Neuronal stem cell (in vitro differentiated cells): ENCODE results near the gene MPG.

ENCODE experiments used
- DNase-seq: peaks from one replicate; pipeline ENCODE4 v3.0.0-alpha.2; 2013; ENCODE audit warnings: low spot score
- H2AFZ ChIP-seq: one replicate; pipeline ENCODE4 v1.6.1; 2013; ENCODE audit warnings: mild to moderate bottlenecking, low read length, inconsistent platforms
- H2AK5ac ChIP-seq: 2 replicates; pipeline ENCODE4 v1.6.1; 2013; ENCODE audit warnings: low read depth, mild to moderate bottlenecking, inconsistent platforms, low read length, moderate library complexity, mixed read lengths
- H2BK120ac ChIP-seq: 2 replicates; pipeline ENCODE4 v1.6.1; 2013; ENCODE audit warnings: low read depth, mild to moderate bottlenecking, inconsistent platforms, low read length, moderate library complexity, mixed read lengths
- H2BK12ac ChIP-seq: one replicate; pipeline ENCODE4 v1.6.1; 2013; ENCODE audit warnings: low read length, inconsistent platforms
- H2BK15ac ChIP-seq: 2 replicates; pipeline ENCODE4 v1.6.1; 2013; ENCODE audit warnings: mild to moderate bottlenecking, low read length, inconsistent platforms, mixed read lengths
- H2BK5ac ChIP-seq: one replicate; pipeline ENCODE4 v1.6.1; 2013; ENCODE audit warnings: inconsistent platforms, mild to moderate bottlenecking, low read length, moderate library complexity
- H3K14ac ChIP-seq: one replicate; pipeline ENCODE4 v1.6.1; 2013; ENCODE audit warnings: low read length, inconsistent platforms
- H3K18ac ChIP-seq: 2 replicates; pipeline ENCODE4 v1.6.1; 2013; ENCODE audit warnings: low read length, inconsistent platforms
- H3K23ac ChIP-seq: 2 replicates; pipeline ENCODE4 v1.6.1; 2013; ENCODE audit warnings: low read depth, mild to moderate bottlenecking, mixed read lengths, low read length, inconsistent platforms; ENCODE audit not compliant: poor library complexity
- H3K27ac ChIP-seq: replicated peaks from 3 replicates; pipeline ENCODE4 v1.5.1; 2013; ENCODE audit warnings: low read length, inconsistent platforms
- H3K27me3 ChIP-seq, 3 experiments: 2 replicates each; pipeline ENCODE4 v1.6.1; 2013; ENCODE audit warnings: low read length in 3 of 3, mild to moderate bottlenecking in 2 of 3, inconsistent platforms in 1 of 3, low read depth in 1 of 3, mixed read lengths in 1 of 3, moderate library complexity in 1 of 3; ENCODE audit not compliant: control insufficient read depth in 3 of 3, insufficient read depth in 3 of 3
- H3K36me3 ChIP-seq, 2 donors: replicated peaks in 1 of 2; 2 replicates each; pipeline ENCODE4 v1.6.1; 2013; ENCODE audit warnings: low read length in 2 of 2; ENCODE audit not compliant: control insufficient read depth in 2 of 2, insufficient read depth in 2 of 2
- H3K4ac ChIP-seq: 2 replicates; pipeline ENCODE4 v1.6.1; 2013; ENCODE audit warnings: inconsistent platforms, mild to moderate bottlenecking, low read length, moderate library complexity
- H3K4me1 ChIP-seq, 2 donors: 1 replicate in 1 of 2; 2 replicates in 1 of 2; pipeline ENCODE4 v1.6.1; 2013; ENCODE audit warnings: low read length in 2 of 2, low read depth in 1 of 2; ENCODE audit not compliant: control insufficient read depth in 2 of 2, insufficient read depth in 1 of 2
- H3K4me2 ChIP-seq: one replicate; pipeline ENCODE4 v1.6.1; 2013; ENCODE audit warnings: mild to moderate bottlenecking, low read length, inconsistent platforms; ENCODE audit not compliant: insufficient read depth, poor library complexity, severe bottlenecking
- H3K4me3 ChIP-seq, 2 donors: 2 replicates each; pipeline ENCODE4 v1.5.1; 2013; ENCODE audit warnings: low read length in 2 of 2, mild to moderate bottlenecking in 2 of 2, inconsistent platforms in 1 of 2, moderate library complexity in 1 of 2
- H3K79me1 ChIP-seq: one replicate; pipeline ENCODE4 v1.6.1; 2013; ENCODE audit warnings: low read depth, mild to moderate bottlenecking, inconsistent platforms, low read length, moderate library complexity
- H3K9ac ChIP-seq: one replicate; pipeline ENCODE4 v1.6.1; 2013; ENCODE audit warnings: mild to moderate bottlenecking, low read depth, low read length, inconsistent platforms; ENCODE audit not compliant: poor library complexity
- H3K9me3 ChIP-seq, 2 donors: replicated peaks in 1 of 2; 2 replicates each; pipeline versions ENCODE3 to v1.6.1; 2013; ENCODE audit warnings: low read length in 2 of 2, mild to moderate bottlenecking in 2 of 2, inconsistent platforms in 1 of 2, low read depth in 1 of 2, mixed read lengths in 1 of 2, moderate library complexity in 1 of 2; ENCODE audit not compliant: control insufficient read depth in 2 of 2, insufficient read depth in 1 of 2
- H4K8ac ChIP-seq: one replicate; pipeline ENCODE4 v1.6.1; 2013; ENCODE audit warnings: low read depth, mild to moderate bottlenecking, inconsistent platforms, low read length, moderate library complexity
- H4K91ac ChIP-seq: one replicate; pipeline ENCODE4 v1.6.1; 2013; ENCODE audit warnings: low read length, low read depth, mild to moderate bottlenecking, inconsistent platforms; ENCODE audit not compliant: poor library complexity
- WGBS, 2 donors: extraction: QIAGEN DNeasy Blood & Tissue Kit; methylation state at CpG; one replicate each; pipeline ENCODE4 v1.1.7; 2013; ENCODE audit warnings: missing lambda C conversion rate in 2 of 2, mixed read lengths in 1 of 2; ENCODE audit not compliant: insufficient read length in 2 of 2, insufficient replicate concordance in 1 of 2; ENCODE audit errors: extremely low coverage in 2 of 2; 5-methylcytosine and 5-hydroxymethylcytosine counted together

MPG gene

GRCh38 chr16:77273-77806 lies 685 bp upstream of the MPG start:
- no peak for DNase-seq
- no CpG with 5 or more reads among the region's 31 CpGs for whole genome bisulfite sequencing, 2 donors
- peaks cover 43 to 51% of the 10 kb centered on the region in 2 donors for H3K4me1 ChIP-seq
- H3K4me3 ChIP-seq = peak overlapping the region; percentile 79 to 95
- peaks cover 11 to 20% of the 10 kb centered on the region in 2 donors for H3K36me3 ChIP-seq
- no peak overlapping the region for H4K91ac ChIP-seq
- H2BK5ac ChIP-seq = peak overlapping the region; percentile 85
- H3K4ac ChIP-seq = peak overlapping the region; percentile 89
- H3K9me3 ChIP-seq = no peaks in the 10 kb centered on the region
- peak overlapping the region; percentile 95 for H2BK12ac ChIP-seq
- H4K8ac ChIP-seq = peak overlapping the region; percentile 48
- H3K18ac ChIP-seq = peak overlapping the region; percentile 89
- peaks cover 0 to 3% (median 0%) of the 10 kb centered on the region in 3 experiments for H3K27me3 ChIP-seq
- peak overlapping the region; percentile 82 for H2AK5ac ChIP-seq
- peak overlapping the region; percentile 82 for H3K14ac ChIP-seq
- no peak overlapping the region for H3K27ac ChIP-seq
- H2AFZ ChIP-seq = peak overlapping the region; percentile 95
- H2BK120ac ChIP-seq = peak overlapping the region; percentile 96
- H3K23ac ChIP-seq = peak overlapping the region; percentile 80
- peaks cover 4% of the 10 kb centered on the region for H3K79me1 ChIP-seq
- H2BK15ac ChIP-seq = peak overlapping the region; percentile 96
- H3K4me2 ChIP-seq = peak overlapping the region; percentile 94
- peak overlapping the region; percentile 63 for H3K9ac ChIP-seq

GRCh38 chr16:78444-79150 lies 572 bp downstream of the MPG start:
- peaks cover 37 to 41% of the 10 kb centered on the region in 2 donors for H3K4me1 ChIP-seq
- no peak overlapping the region for H4K8ac ChIP-seq
- H3K4ac ChIP-seq = peak overlapping the region; percentile 48
- H3K79me1 ChIP-seq = peaks cover 4% of the 10 kb centered on the region
- DNase-seq = no peak
- H3K4me2 ChIP-seq = peak overlapping the region; percentile 94
- peak overlapping the region; percentile 79 to 95 for H3K4me3 ChIP-seq
- peak overlapping the region; percentile 98 for H3K9ac ChIP-seq
- peak overlapping the region; percentile 84 for H2BK15ac ChIP-seq
- no peaks in the 10 kb centered on the region for H3K9me3 ChIP-seq
- peak overlapping the region; percentile 97 for H3K14ac ChIP-seq
- peak overlapping the region; percentile 98 for H2AK5ac ChIP-seq
- H2BK120ac ChIP-seq = peak overlapping the region; percentile 61
- no peak overlapping the region for H4K91ac ChIP-seq
- H3K18ac ChIP-seq = peak overlapping the region; percentile 95
- peak overlapping the region; percentile 85 for H2BK5ac ChIP-seq
- WGBS, 2 donors = no CpG with 5 or more reads among the region's 36 CpGs
- peak overlapping the region; percentile 95 for H2AFZ ChIP-seq
- no peak overlapping the region for H3K27ac ChIP-seq
- H2BK12ac ChIP-seq = no peak overlapping the region
- H3K27me3 ChIP-seq = no peaks in the 10 kb centered on the region
- peaks cover 11 to 28% of the 10 kb centered on the region in 2 donors for H3K36me3 ChIP-seq
- peak overlapping the region; percentile 87 for H3K23ac ChIP-seq

DNA sequence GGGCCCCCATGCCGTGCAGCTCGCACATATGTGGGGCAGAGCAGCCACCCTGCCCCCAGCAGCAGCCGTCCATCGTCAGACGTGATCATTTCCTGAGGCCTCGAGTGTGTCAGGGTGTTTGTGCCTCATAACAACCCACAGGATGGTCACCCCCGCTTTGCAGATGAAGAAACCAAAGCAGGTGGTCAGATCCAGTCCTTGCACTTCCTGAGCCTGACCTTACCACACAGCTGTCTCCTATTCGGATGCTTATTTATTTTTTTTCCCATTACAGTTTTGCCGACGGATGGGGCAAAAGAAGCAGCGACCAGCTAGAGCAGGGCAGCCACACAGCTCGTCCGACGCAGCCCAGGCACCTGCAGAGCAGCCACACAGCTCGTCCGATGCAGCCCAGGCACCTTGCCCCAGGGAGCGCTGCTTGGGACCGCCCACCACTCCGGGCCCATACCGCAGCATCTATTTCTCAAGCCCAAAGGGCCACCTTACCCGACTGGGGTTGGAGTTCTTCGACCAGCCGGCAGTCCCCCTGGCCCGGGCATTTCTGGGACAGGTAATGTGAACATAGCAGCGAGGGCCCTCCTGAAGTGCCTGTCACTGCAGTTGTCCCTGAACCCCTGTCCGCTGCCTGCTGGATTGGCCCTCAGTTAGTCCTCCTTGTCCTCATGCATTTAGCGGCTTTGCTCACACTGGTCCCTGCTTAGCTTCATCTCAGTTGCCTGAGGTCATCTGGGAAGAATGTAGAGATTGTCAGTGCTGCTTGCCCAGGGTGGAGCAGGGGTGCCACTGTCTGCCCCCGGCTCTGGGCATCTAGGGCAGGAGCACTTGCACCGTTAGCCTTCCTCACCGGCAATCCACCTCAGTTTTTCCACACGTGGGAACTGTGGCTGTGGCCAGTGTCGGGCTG lies 1.4 kb downstream of the MPG start:
- Histone ChIP-seq H3K36me3 (peaks cover 12 to 36% of the 10 kb centered on the region in 2 donors), H2BK15ac (no peak overlapping the region), H3K4ac (no peak overlapping the region), H3K4me1 (peaks cover 32 to 34% of the 10 kb centered on the region in 2 donors), H3K9ac (no peak overlapping the region), H3K4me3 (peak overlapping the region; percentile 30 to 79), H3K79me1 (peaks cover 4% of the 10 kb centered on the region), H3K14ac (no peak overlapping the region), H3K23ac (peak overlapping the region; percentile 87), H4K91ac (no peak overlapping the region), H3K27me3 (no peaks in the 10 kb centered on the region), H2BK120ac (no peak overlapping the region), H2BK5ac (no peak overlapping the region), H3K18ac (no peak overlapping the region), H2AK5ac (peak overlapping the region; percentile 98), H3K9me3 (no peaks in the 10 kb centered on the region), H3K27ac (no peak overlapping the region), H2BK12ac (peak overlapping the region; percentile 41), H3K4me2 (no peak overlapping the region), H2AFZ (no peak overlapping the region), H4K8ac (no peak overlapping the region)
- WGBS, 2 donors = no CpG with 5 or more reads among the region's 32 CpGs
- DNase-seq = no peak
